Activated T-cell treated with anti-CD3 and anti-CD28 coated beads for 1 hour (primary cell): Measurements from ENCODE around the gene TRHDE.

Experiments
- DNase-seq: peaks from one replicate; pipeline ENCODE4 v3.0.0-alpha.2; 2020; ENCODE audit warnings: low read depth

Gene TRHDE

GRCh38 chr12:72272091-72272661 is at the start of gene TRHDE:
Gene TRHDE, plus strand, starts transcription at chr12:72272370. Its CDS starts 274 bp downstream, at chr12:72272644.
- no peak for DNase-seq

- DNase-seq = no peak
These were observed 45.7 kb upstream of the TRHDE start for GRCh38 chr12:72226510-72226909.

- no peak for DNase-seq
These were observed 43.7 kb upstream of the TRHDE start for GRCh38 chr12:72228424-72228823.

GRCh38 chr12:72230589-72230988 is 41.6 kb upstream of the TRHDE start:
- DNase-seq = no peak

- DNase-seq = no peak
These were observed 37.3 kb upstream of the TRHDE start for GRCh38 chr12:72234886-72235285.

- no peak for DNase-seq
These were observed 36.0 kb upstream of the TRHDE start for GRCh38 chr12:72236071-72236705.

GRCh38 chr12:72241552-72241951 is 30.6 kb upstream of the TRHDE start:
- DNase-seq = no peak

GRCh38 chr12:72242946-72243345 is 29.2 kb upstream of the TRHDE start:
- no peak for DNase-seq

- no peak for DNase-seq
These were observed 25.8 kb upstream of the TRHDE start for GRCh38 chr12:72246370-72246769.

- DNase-seq = no peak
These were observed 21.8 kb upstream of the TRHDE start for GRCh38 chr12:72250346-72250745.

- no peak for DNase-seq
These were observed 15.4 kb upstream of the TRHDE start for GRCh38 chr12:72256725-72257124.

- DNase-seq = no peak
These were observed 10.3 kb upstream of the TRHDE start for GRCh38 chr12:72261885-72262284.

- DNase-seq = no peak
These were observed 7.5 kb upstream of the TRHDE start for GRCh38 chr12:72264548-72265175.

GRCh38 chr12:72267974-72268373 is 4.2 kb upstream of the TRHDE start:
- DNase-seq = no peak

- DNase-seq = no peak
These were observed 3.8 kb upstream of the TRHDE start for GRCh38 chr12:72268386-72268785.

GRCh38 chr12:72269491-72269890 is 2.7 kb upstream of the TRHDE start:
- no peak for DNase-seq

- DNase-seq = no peak
These were observed 1.9 kb upstream of the TRHDE start for GRCh38 chr12:72270246-72270645.

- no peak for DNase-seq
These were observed 1.2 kb upstream of the TRHDE start for GRCh38 chr12:72270961-72271360.

- no peak for DNase-seq
These were observed 599 bp upstream of the TRHDE start for GRCh38 chr12:72271451-72272090.

- DNase-seq = no peak
These were observed 745 bp downstream of the TRHDE start for GRCh38 chr12:72272731-72273498.

- no peak for DNase-seq
These were observed 1.3 kb downstream of the TRHDE start for GRCh38 chr12:72273499-72273837.

GRCh38 chr12:72273851-72274351 is 1.7 kb downstream of the TRHDE start:
- no peak for DNase-seq
